Sigmoid colon (tissue), 7 donors: Measurements from ENCODE around the gene BANF1. TPM values are rescaled to one million over a fixed set of nuclear protein-coding genes. Genes with fewer than 3 reads are reported as not detected.
A peak's percentile ranks its signal among the peaks of the same experiment; 100 is the strongest.

ENCODE experiments used
- DNase-seq: peaks from one replicate; pipeline ENCODE4 v3.0.0-alpha.2; 2019
- H3K27ac ChIP-seq, 4 donors: fragments of 200-600 bp; sonication (generic); one replicate each; pipeline ENCODE4 v1.5.1; 2016 to 2019; ENCODE audit warnings: mild to moderate bottlenecking in 1 of 4
- H3K27me3 ChIP-seq, 3 donors: fragments of 200-600 bp; sonication (generic); one replicate each; pipeline ENCODE4 v1.5.1; 2019; ENCODE audit warnings: mild to moderate bottlenecking in 1 of 3
- H3K36me3 ChIP-seq, 4 donors: fragments of 200-600 bp; sonication (generic); one replicate each; pipeline ENCODE4 v1.5.1; 2016 to 2019
- H3K4me1 ChIP-seq, 4 donors: fragments of 200-600 bp; sonication (generic); one replicate each; pipeline ENCODE4 v1.5.1; 2017 to 2019
- H3K4me3 ChIP-seq, 4 donors: fragments of 200-600 bp; sonication (generic); one replicate each; pipeline ENCODE4 v1.5.1; 2017 to 2019; ENCODE audit warnings: mild to moderate bottlenecking in 2 of 4, moderate library complexity in 1 of 4
- H3K9me3 ChIP-seq, 4 donors: fragments of 200-600 bp in 3 of 4; sonication (generic) in 3 of 4; one replicate each; pipeline versions ENCODE4 v1.5.1 to v1.6.1; 2013 to 2019
- CTCF ChIP-seq, 4 experiments: fragments of 450-650 bp in 3 of 4; fragments of 200-600 bp in 1 of 4; IDR thresholded peaks; one replicate each; pipeline ENCODE4 v1.5.1; 2016 to 2019; ENCODE audit warnings: antibody characterized with exemption in 4 of 4, mild to moderate bottlenecking in 3 of 4, moderate library complexity in 2 of 4
- EP300 ChIP-seq, 4 donors: sonication (generic); formaldehyde crosslinking; IDR thresholded peaks; one replicate each; pipeline ENCODE4 v1.6.1; 2017; ENCODE audit warnings: antibody characterized with exemption in 4 of 4
- POLR2A ChIP-seq, 2 donors: fragments of 450-650 bp; IDR thresholded peaks; one replicate each; pipeline ENCODE4 v1.6.1; 2016; ENCODE audit warnings: antibody characterized with exemption in 2 of 2, mild to moderate bottlenecking in 2 of 2, moderate library complexity in 2 of 2
- POLR2AphosphoS5 ChIP-seq, 4 donors: sonication (generic); formaldehyde crosslinking; IDR thresholded peaks; one replicate each; pipeline ENCODE4 v1.6.1; 2017; ENCODE audit warnings: antibody characterized with exemption in 4 of 4
- WGBS, 2 donors: extraction: QIAGEN DNeasy Blood & Tissue Kit; methylation state at CpG; one replicate each; pipeline ENCODE4 v1.1.7; 2013; 5-methylcytosine and 5-hydroxymethylcytosine counted together
- intact Hi-C: fragments of 100-400 bp; cut with DNase I; formaldehyde crosslinking; loops from one replicate; pipeline ENCODE4 v1.15.1; 2023
- polyA plus RNA-seq, 3 donors: library from polyadenylated mRNA; stranded (reverse); fragments of 200-250 nt; gene quantifications; one replicate each; pipeline ENCODE4 v1.2.3, GENCODE V29; 2013
- total RNA-seq, 4 donors: library from RNA; depleted of rRNA; stranded (reverse); fragments of >200 nt; gene quantifications; one replicate each; pipeline ENCODE4 v1.1.0, GENCODE V29; 2016
- donor health status: healthy with polysubstance abuse.
- donor health status: Bipolar disorder and iron deficiency.
- donor health status: healthy.

BANF1 gene
- total and polyA plus RNA-seq, 7 donors: 40.4 to 150 (median 76.4) TPM

GRCh38 chr11:66051371-66051765, 49.1 kb downstream of the BANF1 start:
- WGBS, 2 donors: 18 to 24% methylated on average over 12 of the region's 12 CpGs
- no peak for TF ChIP-seq EP300 (IDR thresholded peaks at IDR 0.05)
- no peak for TF ChIP-seq POLR2A (IDR thresholded peaks at IDR 0.05)
- no peak for TF ChIP-seq CTCF (IDR thresholded peaks at IDR 0.05)
- no peak for TF ChIP-seq POLR2AphosphoS5 (IDR thresholded peaks at IDR 0.05)
- intact Hi-C loops: loop anchor here (5.0 kb wide), 1 partner anchor 49 kb away; the partner anchor contains the start of genes BANF1 and EIF1AD
- Histone ChIP-seq H3K9me3 (no peaks in the 10 kb centered on the region), H3K36me3 (peaks cover 13 to 30% (median 20%) of the 10 kb centered on the region in 4 donors), H3K27ac (peak overlapping the region; percentile 84 to 90 (median 87)), H3K27me3 (peaks cover 14 to 26% (median 21%) of the 10 kb centered on the region in 3 donors), H3K4me3 (peak overlapping the region; percentile 85 to 98 (median 91)), H3K4me1 (peaks cover 0 to 33% (median 23%) of the 10 kb centered on the region in 4 donors)
- no peak for DNase-seq

GRCh38 chr11:66051766-66052663, 49.7 kb downstream of the BANF1 start, which contains the start of gene SF3B2:
Gene SF3B2 (plus strand): TSS chr11:66052364. CDS start chr11:66052385, 21 bp downstream.
- DNase-seq: peak; percentile 99
- Histone ChIP-seq H3K36me3 (peaks cover 20 to 36% (median 26%) of the 10 kb centered on the region in 4 donors), H3K27me3 (peaks cover 14 to 26% (median 21%) of the 10 kb centered on the region in 3 donors), H3K4me1 (peaks cover 0 to 33% (median 23%) of the 10 kb centered on the region in 4 donors), H3K4me3 (peak within 1 kb of the TSS; percentile 85 to 98 (median 91)), H3K27ac (peak within 1 kb of the TSS; percentile 84 to 90 (median 87)), H3K9me3 (no peaks in the 10 kb centered on the region)
- 0% methylated on average over 84 of the region's 84 CpGs for WGBS, 2 donors
- no peak for TF ChIP-seq EP300 (IDR thresholded peaks at IDR 0.05)
- TF ChIP-seq POLR2A (IDR thresholded peaks at IDR 0.05): peak; percentile 48 to 50
- TF ChIP-seq CTCF (IDR thresholded peaks at IDR 0.05): no peak
- peak; percentile 61 to 87 (median 82) for TF ChIP-seq POLR2AphosphoS5 (IDR thresholded peaks at IDR 0.05)
- intact Hi-C loops: loop anchor here (5.0 kb wide), 1 partner anchor 50 kb away; the partner anchor contains the start of genes BANF1 and EIF1AD

- intact Hi-C loops: loop anchor here (5.0 kb wide), 1 partner anchor 50 kb away; the partner anchor contains the start of genes BANF1 and EIF1AD
- H3K4me3 ChIP-seq: peak overlapping the region; percentile 85 to 98 (median 91)
- DNase-seq: no peak
- H3K4me1 ChIP-seq: peaks cover 0 to 33% (median 23%) of the 10 kb centered on the region in 4 donors
- 1 to 2% methylated on average over 17 of the region's 17 CpGs for WGBS, 2 donors
- peak overlapping the region; percentile 84 to 90 (median 87) for H3K27ac ChIP-seq
- H3K27me3 ChIP-seq: peaks cover 14 to 21% (median 17%) of the 10 kb centered on the region in 3 donors
- peaks cover 26 to 42% (median 32%) of the 10 kb centered on the region in 4 donors for H3K36me3 ChIP-seq
- no peak for TF ChIP-seq POLR2A (IDR thresholded peaks at IDR 0.05)
- TF ChIP-seq CTCF (IDR thresholded peaks at IDR 0.05): no peak
- no peak for TF ChIP-seq EP300 (IDR thresholded peaks at IDR 0.05)
- no peak for TF ChIP-seq POLR2AphosphoS5 (IDR thresholded peaks at IDR 0.05)
- H3K9me3 ChIP-seq: no peaks in the 10 kb centered on the region
Measured at GRCh38 chr11:66052664-66052982, 50.3 kb downstream of the BANF1 start.

Other genes with a start within 250 kb of the BANF1 start
- 10 to 100 TPM in 2 of 4 donors, 1 to 10 TPM in 2; 6.6 to 13.3 (median 10.8) TPM for gene AP5B1, start 221.5 kb upstream of the BANF1 start, total RNA-seq
- 10 to 100 TPM in 1 of 3 donors, 1 to 10 TPM in 2; 6.6 to 14.6 (median 9.0) TPM for gene AP5B1, start 221.5 kb upstream of the BANF1 start, polyA plus RNA-seq
- gene OVOL1, start 215.4 kb upstream of the BANF1 start, total RNA-seq: not detected
- 10 to 100 TPM; 16.6 to 30.0 (median 22.7) TPM for gene OVOL1, start 215.4 kb upstream of the BANF1 start, polyA plus RNA-seq
- gene SNX32, start 168.5 kb upstream of the BANF1 start, total RNA-seq: 1 to 10 TPM in 1 of 4 donors, under 1 TPM in 3; 0.27 to 1.2 (median 0.63) TPM
- 1 to 10 TPM in 1 of 3 donors, under 1 TPM in 1, not detected in 1; 0.69 to 1.5 TPM for gene SNX32, start 168.5 kb upstream of the BANF1 start, polyA plus RNA-seq
- gene CFL1, start 144.3 kb upstream of the BANF1 start, total RNA-seq: 100 to 1,000 TPM; 428 to 506 (median 487) TPM
- 1,000 to 10,000 TPM; 1,456 to 2,165 (median 1,757) TPM for gene CFL1, start 144.3 kb upstream of the BANF1 start, polyA plus RNA-seq
- gene MUS81, start 142.1 kb upstream of the BANF1 start, total RNA-seq: 10 to 100 TPM; 42.1 to 54.2 (median 45.2) TPM
- 10 to 100 TPM; 33.5 to 61.8 (median 36.0) TPM for gene MUS81, start 142.1 kb upstream of the BANF1 start, polyA plus RNA-seq
- gene EFEMP2, start 129.7 kb upstream of the BANF1 start, total RNA-seq: 100 to 1,000 TPM in 2 of 4 donors, 10 to 100 TPM in 2; 71.7 to 120 (median 97.3) TPM
- gene EFEMP2, start 129.7 kb upstream of the BANF1 start, polyA plus RNA-seq: 10 to 100 TPM in 2 of 3 donors, 1 to 10 TPM in 1; 8.6 to 24.0 (median 19.4) TPM
- under 1 TPM in 1 of 4 donors, not detected in 3; 0.82 TPM for gene CTSW, start 122.7 kb upstream of the BANF1 start, total RNA-seq
- 1 to 10 TPM in 2 of 3 donors, not detected in 1; 2.3 to 3.1 TPM for gene CTSW, start 122.7 kb upstream of the BANF1 start, polyA plus RNA-seq
- 10 to 100 TPM; 37.5 to 60.7 (median 48.6) TPM for gene FIBP, start 114.0 kb upstream of the BANF1 start, total RNA-seq
- gene FIBP, start 114.0 kb upstream of the BANF1 start, polyA plus RNA-seq: 10 to 100 TPM; 54.4 to 66.1 (median 58.3) TPM
- 10 to 100 TPM; 57.1 to 73.6 (median 67.6) TPM for gene CCDC85B, start 111.8 kb upstream of the BANF1 start, total RNA-seq
- 10 to 100 TPM in 2 of 3 donors, 1 to 10 TPM in 1; 4.2 to 31.6 (median 13.2) TPM for gene CCDC85B, start 111.8 kb upstream of the BANF1 start, polyA plus RNA-seq
- gene FOSL1, start 102.1 kb upstream of the BANF1 start, total RNA-seq: 10 to 100 TPM in 1 of 4 donors, 1 to 10 TPM in 1, under 1 TPM in 1, not detected in 1; 0.36 to 12.4 (median 2.8) TPM
- gene FOSL1, start 102.1 kb upstream of the BANF1 start, polyA plus RNA-seq: 1 to 10 TPM; 1.6 to 3.6 (median 2.9) TPM
- gene C11orf68, start 83.4 kb upstream of the BANF1 start, total RNA-seq: 10 to 100 TPM; 22.1 to 36.3 (median 23.9) TPM
- gene C11orf68, start 83.4 kb upstream of the BANF1 start, polyA plus RNA-seq: 10 to 100 TPM; 23.4 to 26.1 (median 24.0) TPM
- 100 to 1,000 TPM in 1 of 4 donors, 10 to 100 TPM in 3; 58.9 to 115 (median 79.2) TPM for gene DRAP1, start 83.1 kb upstream of the BANF1 start, total RNA-seq
- gene DRAP1, start 83.1 kb upstream of the BANF1 start, polyA plus RNA-seq: 10 to 100 TPM; 61.5 to 87.1 (median 77.5) TPM
- under 1 TPM in 1 of 4 donors, not detected in 3; 0.49 TPM for gene TSGA10IP, start 57.0 kb upstream of the BANF1 start, total RNA-seq
- gene TSGA10IP, start 57.0 kb upstream of the BANF1 start, polyA plus RNA-seq: not detected
- gene SART1, start 40.8 kb upstream of the BANF1 start, total RNA-seq: 10 to 100 TPM; 33.8 to 38.8 (median 37.0) TPM
- gene SART1, start 40.8 kb upstream of the BANF1 start, polyA plus RNA-seq: 10 to 100 TPM; 22.2 to 50.0 (median 26.4) TPM
- gene EIF1AD, start 346 bp upstream of the BANF1 start, total RNA-seq: 10 to 100 TPM; 19.4 to 23.9 (median 21.1) TPM
- gene EIF1AD, start 346 bp upstream of the BANF1 start, polyA plus RNA-seq: 10 to 100 TPM; 13.8 to 26.0 (median 14.3) TPM
- not detected for gene CST6, start 9.5 kb downstream of the BANF1 start, total RNA-seq
- gene CST6, start 9.5 kb downstream of the BANF1 start, polyA plus RNA-seq: 1 to 10 TPM in 1 of 3 donors, under 1 TPM in 1, not detected in 1; 0.10 to 1.2 TPM
- gene CATSPER1, start 24.0 kb downstream of the BANF1 start, total RNA-seq: not detected
- under 1 TPM in 1 of 3 donors, not detected in 2; 0.06 TPM for gene CATSPER1, start 24.0 kb downstream of the BANF1 start, polyA plus RNA-seq
- gene GAL3ST3, start 46.7 kb downstream of the BANF1 start, total RNA-seq: not detected
- gene GAL3ST3, start 46.7 kb downstream of the BANF1 start, polyA plus RNA-seq: under 1 TPM in 1 of 3 donors, not detected in 2; 0.04 TPM
- gene SF3B2, start 49.9 kb downstream of the BANF1 start, total RNA-seq: 100 to 1,000 TPM in 2 of 4 donors, 10 to 100 TPM in 2; 75.5 to 122 (median 102) TPM
- 100 to 1,000 TPM in 1 of 3 donors, 10 to 100 TPM in 2; 71.7 to 119 (median 91.9) TPM for gene SF3B2, start 49.9 kb downstream of the BANF1 start, polyA plus RNA-seq
- 10 to 100 TPM; 16.3 to 75.9 (median 26.5) TPM for gene PACS1, start 67.8 kb downstream of the BANF1 start, total RNA-seq
- 10 to 100 TPM in 1 of 3 donors, 1 to 10 TPM in 2; 2.1 to 28.0 (median 5.4) TPM for gene PACS1, start 67.8 kb downstream of the BANF1 start, polyA plus RNA-seq